Embryonic facial prominence (tissue), 1 donor: Measurements from ENCODE around the gene WIPF2.

Experiments used
- DNase-seq: peaks from one replicate; pipeline ENCODE4 v3.0.0-alpha.2; 2016; ENCODE audit errors: extremely low spot score

Gene WIPF2

GRCh38 chr17:40327244-40327729 lies 108.2 kb downstream of the WIPF2 start:
- no peak for DNase-seq

- no peak for DNase-seq
Observed at GRCh38 chr17:40327735-40328385, 108.8 kb downstream of the WIPF2 start.

- DNase-seq: no peak
Observed at GRCh38 chr17:40328386-40328766, 109.3 kb downstream of the WIPF2 start.

- DNase-seq: no peak
Observed at GRCh38 chr17:40329839-40330794, 111.0 kb downstream of the WIPF2 start.

GRCh38 chr17:40330850-40331470 lies 111.9 kb downstream of the WIPF2 start:
- DNase-seq: no peak

GRCh38 chr17:40331743-40332641 lies 112.9 kb downstream of the WIPF2 start:
- no peak for DNase-seq
